ENCODE results near the gene PTTG1.

- TF ChIP-seq CHD1 (IDR thresholded peaks at IDR 0.05; ENCODE audit: low read depth, low read length) (no peak), CEBPB (IDR thresholded peaks at IDR 0.05; ENCODE audit: low read depth, low read length) (no peak), RCOR1 (IDR thresholded peaks at IDR 0.05; ENCODE audit: insufficient replicate concordance, low read length) (no peak), MAZ (IDR thresholded peaks at IDR 0.05; ENCODE audit: borderline replicate concordance, low read depth, low read length) (no peak), ELK1 (IDR thresholded peaks at IDR 0.05; ENCODE audit: borderline replicate concordance, low read depth, low read length) (no peak), POLR2A (IDR thresholded peaks at IDR 0.05; ENCODE audit: low read depth, low read length) (no peak), RAD21 (IDR thresholded peaks at IDR 0.05; ENCODE audit: low read length) (no peak), MAFK (IDR thresholded peaks at IDR 0.05; ENCODE audit: low read depth, low read length) (no peak), RFX5 (IDR thresholded peaks at IDR 0.05; ENCODE audit: low read depth, low read length) (no peak), BHLHE40 (IDR thresholded peaks at IDR 0.05; ENCODE audit: low read depth, low read length) (no peak), SMC3 (IDR thresholded peaks at IDR 0.05; ENCODE audit: low read depth, low read length) (no peak), FOS (IDR thresholded peaks at IDR 0.05; ENCODE audit: low read depth, low read length) (no peak)
- TF ChIP-seq, protein P1, sequence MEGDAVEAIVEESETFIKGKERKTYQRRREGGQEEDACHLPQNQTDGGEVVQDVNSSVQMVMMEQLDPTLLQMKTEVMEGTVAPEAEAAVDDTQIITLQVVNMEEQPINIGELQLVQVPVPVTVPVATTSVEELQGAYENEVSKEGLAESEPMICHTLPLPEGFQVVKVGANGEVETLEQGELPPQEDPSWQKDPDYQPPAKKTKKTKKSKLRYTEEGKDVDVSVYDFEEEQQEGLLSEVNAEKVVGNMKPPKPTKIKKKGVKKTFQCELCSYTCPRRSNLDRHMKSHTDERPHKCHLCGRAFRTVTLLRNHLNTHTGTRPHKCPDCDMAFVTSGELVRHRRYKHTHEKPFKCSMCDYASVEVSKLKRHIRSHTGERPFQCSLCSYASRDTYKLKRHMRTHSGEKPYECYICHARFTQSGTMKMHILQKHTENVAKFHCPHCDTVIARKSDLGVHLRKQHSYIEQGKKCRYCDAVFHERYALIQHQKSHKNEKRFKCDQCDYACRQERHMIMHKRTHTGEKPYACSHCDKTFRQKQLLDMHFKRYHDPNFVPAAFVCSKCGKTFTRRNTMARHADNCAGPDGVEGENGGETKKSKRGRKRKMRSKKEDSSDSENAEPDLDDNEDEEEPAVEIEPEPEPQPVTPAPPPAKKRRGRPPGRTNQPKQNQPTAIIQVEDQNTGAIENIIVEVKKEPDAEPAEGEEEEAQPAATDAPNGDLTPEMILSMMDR (conservative IDR thresholded peaks at IDR 0.05; ENCODE audit: low read depth, low read length) = no peak
- TF ChIP-seq, protein P2, sequence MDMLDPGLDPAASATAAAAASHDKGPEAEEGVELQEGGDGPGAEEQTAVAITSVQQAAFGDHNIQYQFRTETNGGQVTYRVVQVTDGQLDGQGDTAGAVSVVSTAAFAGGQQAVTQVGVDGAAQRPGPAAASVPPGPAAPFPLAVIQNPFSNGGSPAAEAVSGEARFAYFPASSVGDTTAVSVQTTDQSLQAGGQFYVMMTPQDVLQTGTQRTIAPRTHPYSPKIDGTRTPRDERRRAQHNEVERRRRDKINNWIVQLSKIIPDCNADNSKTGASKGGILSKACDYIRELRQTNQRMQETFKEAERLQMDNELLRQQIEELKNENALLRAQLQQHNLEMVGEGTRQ (IDR thresholded peaks at IDR 0.05; ENCODE audit: low read depth, low read length) = no peak
These were observed 14.4 kb downstream of the PTTG1 start for GRCh38 chr5:160436017-160436416.

All from IMR-90 (cell line).